ENCODE results near the gene EFHD1. TPM values are rescaled to one million over a fixed set of nuclear protein-coding genes. Genes with fewer than 3 reads are reported as not detected.

EFHD1 gene
- total and polyA plus RNA-seq, 8 donors: 3.5 to 13.6 (median 5.0) TPM

- H3K27me3 ChIP-seq: peaks cover 0 to 26% of the 10 kb centered on the region in 2 donors
- DNase-seq (peak in 1 of 4 donors; percentile 47), ATAC-seq (no peak)
- H3K4me1 ChIP-seq: no peaks in the 10 kb centered on the region
- H3K4me3 ChIP-seq: no peak overlapping the region
- H3K27ac ChIP-seq: no peak overlapping the region
- H3K36me3 ChIP-seq: no peaks in the 10 kb centered on the region
- no peak for TF ChIP-seq CTCF (IDR thresholded peaks at IDR 0.05)
- no peaks in the 10 kb centered on the region for H3K9me3 ChIP-seq
- intact Hi-C loops (cut with DNase I): no loop called here
These were observed 9.3 kb upstream of the EFHD1 start for GRCh38 chr2:232623768-232624765.

- H3K4me1 ChIP-seq: no peaks in the 10 kb centered on the region
- no peak for TF ChIP-seq CTCF (IDR thresholded peaks at IDR 0.05)
- H3K4me3 ChIP-seq: no peak overlapping the region
- H3K9me3 ChIP-seq: no peaks in the 10 kb centered on the region
- H3K27me3 ChIP-seq: peaks cover 0 to 45% of the 10 kb centered on the region in 2 donors
- intact Hi-C loops (cut with DNase I): no loop called here
- ATAC-seq: no peak
- no peak overlapping the region for H3K27ac ChIP-seq
- DNase-seq: no peak
- H3K36me3 ChIP-seq: no peaks in the 10 kb centered on the region
These were observed 6.8 kb upstream of the EFHD1 start for GRCh38 chr2:232626584-232626983.

GRCh38 chr2:232628466-232629128 lies 4.8 kb upstream of the EFHD1 start:
- ATAC-seq (no peak), DNase-seq (peak in 1 of 4 donors; percentile 47)
- Histone ChIP-seq H3K9me3 (no peaks in the 10 kb centered on the region), H3K4me3 (no peak overlapping the region), H3K27me3 (peaks cover 12 to 65% of the 10 kb centered on the region in 2 donors), H3K36me3 (no peaks in the 10 kb centered on the region), H3K4me1 (peaks cover 0 to 11% of the 10 kb centered on the region in 2 donors), H3K27ac (no peak overlapping the region)
- intact Hi-C loops (cut with DNase I): no loop called here
- no peak for TF ChIP-seq CTCF (IDR thresholded peaks at IDR 0.05)

- DNase-seq: no peak
- H3K36me3 ChIP-seq: no peaks in the 10 kb centered on the region
- H3K4me3 ChIP-seq: no peak overlapping the region
- TF ChIP-seq CTCF (IDR thresholded peaks at IDR 0.05): no peak
- H3K9me3 ChIP-seq: no peaks in the 10 kb centered on the region
- ATAC-seq: no peak
- peaks cover 17 to 66% of the 10 kb centered on the region in 2 donors for H3K27me3 ChIP-seq
- H3K27ac ChIP-seq: no peak overlapping the region
- intact Hi-C loops (cut with DNase I): no loop called here
- peaks cover 0 to 16% of the 10 kb centered on the region in 2 donors for H3K4me1 ChIP-seq
These were observed 4.3 kb upstream of the EFHD1 start for GRCh38 chr2:232629129-232629475.

Measured in left lung (tissue), 10 donors.